ENCODE measurements around the gene MAFF.

The MAFF gene

GRCh38 chr22:38264322-38264843 is 62.6 kb downstream of the MAFF start:
- peaks cover 95% of the 10 kb centered on the region for H3K79me2 ChIP-seq (ENCODE audit: low read length)
- no peak overlapping the region for H3K27ac ChIP-seq (ENCODE audit: low read length)
- H3K36me3 ChIP-seq (replicated peaks; ENCODE audit: low read depth, low read length), result peaks cover 48% of the 10 kb centered on the region
- H3K9ac ChIP-seq (ENCODE audit: low read length), result no peak overlapping the region
- H3K27me3 ChIP-seq (ENCODE audit: low read depth, low read length), result no peaks in the 10 kb centered on the region
- H4K20me1 ChIP-seq (ENCODE audit: insufficient read depth, low read length), result peaks cover 75% of the 10 kb centered on the region
- no peak overlapping the region for H3K4me3 ChIP-seq (ENCODE audit: low read length)
- H3K4me2 ChIP-seq (ENCODE audit: low read length), result no peak overlapping the region
- peaks cover 44% of the 10 kb centered on the region for H3K4me1 ChIP-seq (ENCODE audit: low read length)
- no peaks in the 10 kb centered on the region for H3K9me3 ChIP-seq (ENCODE audit: insufficient read depth, low read length)
- H2AFZ ChIP-seq (ENCODE audit: low read depth, low read length), result no peak overlapping the region
- no peak for TF ChIP-seq EZH2phosphoT487 (IDR thresholded peaks at IDR 0.05; ENCODE audit: low read depth)

Measured in OCI-LY3 (cell line).